Measurements from ENCODE around the gene HYOU1.
"Not testable (repeated sequence)": the region's sequence is repeated elsewhere in the genome, so short reads cannot be mapped to it uniquely, and the experiment has no call there.

HYOU1 gene

GRCh38 chr11:119067371-119068222 lies 10.6 kb upstream of the HYOU1 start, which contains the start of gene VPS11:
VPS11 (plus strand) TSS chr11:119067818; CDS start chr11:119067824, 6 bp downstream.
- peak; percentile 96 to 97 for DNase-seq (ENCODE audit: low read depth in 2 of 2)
- peak within 1 kb of the TSS; percentile 81 to 99 for H3K4me3 ChIP-seq (replicated peaks in 1 of 2; ENCODE audit: low read depth in 2 of 2, low read length in 2 of 2)
- no peak for TF ChIP-seq CTCF (IDR thresholded peaks at IDR 0.05; ENCODE audit: low read depth, low read length)

DNA sequence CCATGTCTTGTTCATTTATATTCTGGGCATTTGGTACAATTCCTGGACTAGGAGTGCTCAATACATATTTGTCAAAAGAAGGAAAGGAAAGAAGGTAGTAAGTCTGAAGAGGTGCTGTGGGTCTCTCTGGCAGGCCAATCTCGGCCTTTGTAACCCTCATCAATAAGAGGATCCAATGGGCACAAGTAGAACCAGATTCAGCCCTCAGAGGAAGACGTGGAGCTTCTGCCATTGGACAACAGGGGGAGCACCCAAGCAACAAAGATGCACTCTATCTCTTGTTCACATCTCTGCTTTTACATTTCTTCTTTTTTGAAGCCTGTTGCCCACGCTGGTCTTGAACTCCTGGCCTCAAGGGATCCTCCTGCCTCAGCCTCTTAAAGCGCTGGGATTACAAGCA lies 8.4 kb upstream of the HYOU1 start:
- TF ChIP-seq CTCF (IDR thresholded peaks at IDR 0.05; ENCODE audit: low read depth, low read length) = peak; percentile 56
- H3K4me3 ChIP-seq (replicated peaks in 1 of 2; ENCODE audit: low read depth in 2 of 2, low read length in 2 of 2) = no peak overlapping the region
- DNase-seq (ENCODE audit: low read depth in 2 of 2) = peak; percentile 50 to 59

GRCh38 chr11:119062779-119063178 lies 5.8 kb upstream of the HYOU1 start:
- no peak overlapping the region for H3K4me3 ChIP-seq (replicated peaks in 1 of 2; ENCODE audit: low read depth in 2 of 2, low read length in 2 of 2)
- no peak for TF ChIP-seq CTCF (IDR thresholded peaks at IDR 0.05; ENCODE audit: low read depth, low read length)
- DNase-seq (ENCODE audit: low read depth in 2 of 2) = peak; percentile 75 to 82

DNA sequence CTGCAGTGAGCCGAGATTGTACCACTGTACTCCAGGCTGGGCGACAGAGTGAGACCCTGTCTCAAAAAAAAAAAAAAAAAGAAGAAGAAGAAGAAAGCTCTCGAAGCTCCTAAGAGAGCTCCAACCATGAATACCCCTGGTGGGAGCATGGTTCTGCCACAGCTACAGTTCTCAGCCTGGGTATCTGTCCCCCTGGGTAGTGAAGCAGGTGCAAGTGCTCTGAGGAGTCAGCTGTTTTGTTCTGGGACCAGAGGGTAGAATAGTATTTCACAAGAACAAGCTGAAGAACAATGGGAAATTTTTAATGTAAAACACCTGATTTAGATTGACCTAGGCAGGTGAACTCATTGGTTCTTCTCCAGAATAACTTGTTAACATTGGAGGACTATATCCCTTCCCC lies 4.3 kb upstream of the HYOU1 start:
- DNase-seq (ENCODE audit: low read depth in 2 of 2) = no peak
- TF ChIP-seq CTCF (IDR thresholded peaks at IDR 0.05; ENCODE audit: low read depth, low read length) = no peak
- no peak overlapping the region for H3K4me3 ChIP-seq (replicated peaks in 1 of 2; ENCODE audit: low read depth in 2 of 2, low read length in 2 of 2)

DNA sequence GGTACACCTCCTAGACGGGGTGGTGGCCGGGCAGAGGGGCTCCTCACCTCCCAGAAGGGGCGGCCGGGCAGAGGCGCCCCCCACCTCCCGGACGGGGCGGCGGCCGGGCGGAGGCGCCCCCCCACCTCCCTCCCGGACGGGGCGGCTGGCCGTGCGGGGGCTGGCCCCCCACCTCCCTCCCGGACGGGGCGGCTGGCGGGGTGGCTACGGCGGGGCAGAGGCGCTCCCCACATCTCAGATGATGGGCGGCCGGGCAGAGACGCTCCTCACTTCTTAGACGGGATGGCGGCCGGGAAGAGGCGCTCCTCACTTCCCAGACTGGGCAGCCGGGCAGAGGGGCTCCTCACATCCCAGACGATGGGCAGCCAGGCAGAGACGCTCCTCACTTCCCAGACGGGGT lies 2.1 kb upstream of the HYOU1 start:
- not testable (repeated sequence) for H3K4me3 ChIP-seq (replicated peaks in 1 of 2; ENCODE audit: low read depth in 2 of 2, low read length in 2 of 2); DNase-seq (ENCODE audit: low read depth in 2 of 2)

DNA sequence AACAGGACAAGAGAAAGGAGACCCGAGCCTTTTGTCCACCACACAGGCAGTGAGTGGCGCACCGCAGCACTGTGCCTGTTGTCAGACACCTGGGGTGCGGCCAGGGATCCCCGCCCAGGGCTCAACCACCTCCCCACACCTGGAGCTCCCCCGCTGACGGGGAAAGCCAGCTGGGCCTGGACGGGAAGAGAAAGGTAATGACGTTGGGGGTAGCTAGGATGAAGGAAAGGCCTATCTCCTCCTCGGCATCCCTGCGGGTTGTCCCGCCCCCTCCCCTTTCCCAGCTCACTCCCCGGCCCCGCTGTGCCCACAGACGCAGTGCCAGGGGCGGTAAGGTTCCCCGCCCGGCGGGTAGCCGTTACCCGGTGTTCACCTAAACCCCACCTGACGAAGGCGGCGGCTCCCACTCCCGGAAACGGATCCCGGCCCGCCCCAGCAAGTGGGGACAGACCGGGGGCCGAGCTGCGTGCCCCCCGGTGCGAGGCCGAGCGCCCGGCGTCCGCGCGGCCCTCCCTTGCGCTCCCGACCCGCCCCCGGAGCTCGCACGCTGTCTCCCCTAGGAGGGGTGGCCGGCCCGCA lies 495 bp downstream of the HYOU1 start:
- TF ChIP-seq CTCF (IDR thresholded peaks at IDR 0.05; ENCODE audit: low read depth, low read length) = no peak
- peak; percentile 5 to 7 for DNase-seq (ENCODE audit: low read depth in 2 of 2)
- peak overlapping the region; percentile 87 to 93 for H3K4me3 ChIP-seq (replicated peaks in 1 of 2; ENCODE audit: low read depth in 2 of 2, low read length in 2 of 2)

GRCh38 chr11:119055901-119056300 lies 1.1 kb downstream of the HYOU1 start:
- peak; percentile 12 for TF ChIP-seq CTCF (IDR thresholded peaks at IDR 0.05; ENCODE audit: low read depth, low read length)
- peak overlapping the region; percentile 87 to 93 for H3K4me3 ChIP-seq (replicated peaks in 1 of 2; ENCODE audit: low read depth in 2 of 2, low read length in 2 of 2)
- DNase-seq (ENCODE audit: low read depth in 2 of 2) = peak; percentile 43 to 50
